GM19397 (cell line): ENCODE measurements around the gene S100A7.

Experiments
- ATAC-seq: cut with Tn5 transposase; IDR thresholded peaks from one replicate; pipeline ENCODE4 v1.9.1; 2021; ENCODE audit warnings: mild to moderate bottlenecking, moderate library complexity; ENCODE audit not compliant: unreplicated experiment

The S100A7 gene

DNA sequence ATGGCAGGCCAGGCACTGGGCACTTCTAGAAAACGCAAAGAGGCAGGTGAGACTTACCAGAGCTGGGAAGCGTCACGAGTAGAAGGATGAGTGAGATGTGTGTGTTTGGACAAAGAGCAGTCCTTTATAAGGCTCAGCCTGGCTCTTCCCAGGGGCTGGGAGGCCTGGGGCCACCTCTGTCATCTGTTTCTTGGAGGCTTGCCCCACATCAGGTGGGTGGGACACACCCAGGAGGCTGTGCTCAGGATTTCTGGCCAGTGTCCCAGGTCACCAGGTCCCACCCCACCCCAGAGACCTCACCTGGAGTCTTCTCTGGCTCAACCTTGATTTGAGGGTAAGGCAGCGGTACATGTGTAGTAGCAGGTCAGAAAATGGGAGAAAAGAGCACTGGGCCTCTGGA is at the start of gene S100A7:
TSS of gene S100A7 (minus strand) at position 101 of the 400 bp plus-strand sequence. CDS start 1,638 bp downstream, outside the sequence.
- ATAC-seq, result no peak

DNA sequence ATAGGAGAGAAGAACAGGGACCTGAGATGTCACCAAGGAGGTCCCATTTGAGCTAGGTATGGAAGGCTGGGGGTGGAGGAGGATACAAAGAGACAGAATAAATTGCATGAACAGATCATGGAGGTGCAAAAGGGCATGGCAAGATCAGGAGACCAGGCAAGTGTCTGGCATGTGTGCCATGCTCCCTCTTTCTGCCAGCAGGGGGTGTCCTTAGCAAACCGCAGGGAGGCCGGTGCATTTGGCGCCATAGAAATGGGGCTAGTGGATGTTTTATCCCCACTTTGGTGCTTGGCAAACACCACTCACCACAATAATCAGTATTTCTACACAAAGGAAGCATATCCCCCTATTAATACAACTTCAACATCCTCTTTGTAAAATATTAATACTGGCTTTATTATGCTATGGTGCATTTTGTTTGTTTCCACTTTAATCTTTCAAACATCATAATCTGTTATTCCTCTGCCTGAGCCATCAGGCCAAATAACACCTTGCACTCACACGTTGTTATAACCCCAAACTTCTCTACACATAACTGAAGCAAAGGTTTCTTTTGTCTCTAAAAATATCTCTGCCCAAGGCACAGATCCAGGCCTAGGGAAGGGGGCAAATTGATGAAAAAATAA is 49.4 kb upstream of the S100A7 start:
- no peak for ATAC-seq

DNA sequence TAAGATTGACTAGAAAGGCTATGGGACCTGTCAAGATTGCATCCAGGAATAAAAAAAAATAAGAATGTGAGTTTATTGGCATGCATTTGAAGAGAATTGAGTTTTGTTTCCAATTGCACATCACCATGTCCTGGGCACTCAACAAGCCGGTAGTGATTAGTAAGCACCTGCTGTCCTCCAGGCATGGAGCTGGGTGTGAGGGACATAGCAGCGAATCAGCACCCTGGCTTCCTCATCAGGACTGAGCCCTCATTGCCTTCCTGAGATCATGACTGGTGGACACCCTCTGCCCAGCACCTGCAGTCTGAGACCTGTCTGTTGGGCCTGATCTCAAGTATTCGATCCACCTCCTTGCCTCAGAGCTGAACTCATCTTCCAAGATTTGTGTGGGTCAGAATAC is 48.6 kb upstream of the S100A7 start:
- no peak for ATAC-seq

DNA sequence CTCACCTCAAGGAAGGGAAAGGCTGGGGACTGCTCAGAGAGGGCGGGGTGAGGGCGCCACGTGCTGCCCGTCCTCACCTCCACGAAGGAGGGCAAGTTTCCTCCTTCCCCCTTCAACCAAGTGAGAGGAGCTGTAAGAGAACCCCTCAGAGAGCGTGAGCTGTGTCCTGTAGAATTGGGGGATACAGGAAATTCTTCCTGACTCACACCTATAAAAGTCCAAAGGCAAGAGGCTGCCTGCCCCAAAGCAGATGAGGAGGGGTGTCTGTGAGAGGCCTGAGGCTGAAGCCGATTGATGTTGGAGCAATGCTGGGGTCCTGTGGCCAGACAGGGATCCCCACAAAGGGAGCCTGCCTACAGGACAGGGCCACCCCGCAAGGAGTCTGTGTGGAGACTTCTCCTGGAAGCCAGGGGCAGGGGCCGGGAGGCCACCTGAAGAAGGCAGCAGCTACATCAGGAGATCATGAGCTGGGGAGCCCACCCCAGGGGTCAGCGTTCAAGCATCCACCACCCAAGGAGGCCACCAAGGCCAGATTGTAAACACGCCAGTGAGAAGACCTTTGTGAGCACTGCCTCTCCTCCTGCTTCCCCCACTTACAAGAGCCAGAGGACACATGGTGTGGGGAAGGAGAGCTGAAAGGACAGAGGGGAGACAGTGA is 47.6 kb upstream of the S100A7 start:
- ATAC-seq, result no peak

DNA sequence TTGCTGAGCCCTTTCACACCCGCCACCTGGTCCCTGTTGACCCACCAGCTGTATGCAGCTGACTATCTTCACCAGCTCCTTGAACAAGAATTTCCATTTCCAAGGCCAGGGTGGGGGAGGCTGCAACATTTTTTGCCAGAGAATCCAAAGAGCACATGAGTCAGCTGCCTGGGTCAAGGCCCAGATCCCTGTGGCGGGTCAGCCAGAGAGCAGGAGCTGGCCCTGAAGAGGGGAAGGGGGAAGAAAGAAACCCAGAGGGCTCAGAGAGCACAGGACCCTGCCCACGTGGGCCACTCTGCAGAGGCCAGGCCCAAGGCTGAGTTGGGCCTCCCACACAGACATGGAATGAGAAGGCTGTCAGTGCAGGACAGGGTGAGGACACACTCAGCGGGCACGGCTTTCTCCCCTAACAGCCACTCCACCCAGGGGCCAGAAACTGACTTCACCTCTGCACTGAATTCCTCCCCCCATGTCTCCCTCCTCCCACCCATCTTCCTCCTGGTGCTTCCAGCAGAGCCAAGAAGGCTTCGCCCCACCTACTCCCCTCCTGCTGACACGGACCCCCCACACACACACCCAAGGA is 46.5 kb upstream of the S100A7 start:
- ATAC-seq, result no peak

DNA sequence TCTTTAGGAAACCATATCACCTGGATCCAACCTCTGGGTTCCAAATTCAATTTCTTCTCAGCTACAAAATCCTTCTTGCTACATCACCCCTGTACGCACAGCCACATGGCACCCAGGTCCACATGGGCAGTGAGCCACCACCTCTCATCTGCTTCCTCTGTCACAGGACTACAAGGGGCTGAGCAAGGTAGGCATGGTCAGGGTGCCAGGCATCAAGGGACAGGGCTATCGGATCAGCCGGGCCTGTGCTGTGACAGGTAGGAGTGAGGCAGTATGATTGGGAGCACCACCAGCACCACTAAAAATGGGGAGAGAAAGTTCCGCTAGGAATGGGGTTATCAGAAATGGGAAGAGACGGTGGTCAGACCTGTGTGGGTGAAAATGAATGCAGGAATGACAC is 45.9 kb upstream of the S100A7 start:
- no peak for ATAC-seq

DNA sequence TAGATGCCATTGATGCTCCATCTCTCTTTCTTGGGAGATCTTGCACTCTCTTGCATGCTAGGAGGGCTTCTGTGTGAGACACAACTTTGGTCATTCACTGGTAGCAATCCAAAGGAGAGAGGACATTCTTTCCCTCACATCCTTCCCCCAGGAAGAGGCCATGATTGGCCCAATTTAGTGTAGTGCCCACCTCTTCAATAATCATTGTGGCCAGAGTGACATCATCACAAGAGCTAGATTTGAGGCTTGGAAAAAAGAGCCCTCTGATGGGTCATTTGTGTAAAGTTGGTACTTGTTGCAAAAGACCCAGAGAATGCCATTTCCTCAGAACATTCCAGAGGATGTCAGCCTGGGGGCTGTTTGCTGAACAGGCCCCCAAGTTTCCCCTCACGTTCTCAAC is 45.1 kb upstream of the S100A7 start:
- ATAC-seq, result no peak

DNA sequence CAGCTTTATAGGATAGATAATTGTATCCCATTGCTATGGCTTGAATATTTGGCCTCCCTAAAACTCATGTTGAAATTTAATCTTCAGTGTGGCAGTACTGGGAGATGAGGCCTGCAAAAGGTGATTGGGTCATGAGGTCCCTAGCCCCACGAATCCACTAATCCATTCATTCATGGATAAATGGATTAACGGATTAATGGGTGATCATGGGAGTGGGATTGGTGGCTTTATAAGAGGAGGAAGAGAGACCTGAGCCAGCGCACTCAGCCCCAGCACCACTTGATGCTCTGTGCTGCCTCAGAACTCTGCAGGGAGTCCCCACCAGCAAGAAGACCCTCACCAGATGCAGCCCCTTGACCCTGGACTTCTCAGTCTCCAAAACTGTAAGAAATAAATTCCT is 43.3 kb upstream of the S100A7 start:
- ATAC-seq, result no peak

DNA sequence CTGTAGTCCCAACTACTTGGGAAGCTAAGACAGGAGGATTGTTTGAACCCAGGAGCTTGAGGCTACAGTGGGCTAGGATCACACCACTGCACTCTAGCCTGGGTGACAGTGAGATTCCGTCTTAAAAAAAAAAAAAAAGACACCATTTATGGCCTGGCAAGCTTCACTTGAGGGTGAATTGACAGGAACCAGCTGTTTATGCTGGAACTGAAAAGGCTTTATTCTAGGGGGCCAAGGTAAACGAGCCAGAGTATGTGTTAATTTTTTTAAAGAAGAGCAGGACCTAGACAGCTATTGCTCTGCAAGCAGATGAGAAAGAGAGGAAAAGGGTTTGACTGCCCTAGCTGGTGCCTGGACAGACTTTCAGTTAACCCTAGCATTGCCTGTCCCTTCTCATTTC is 38.3 kb upstream of the S100A7 start:
- no peak for ATAC-seq

DNA sequence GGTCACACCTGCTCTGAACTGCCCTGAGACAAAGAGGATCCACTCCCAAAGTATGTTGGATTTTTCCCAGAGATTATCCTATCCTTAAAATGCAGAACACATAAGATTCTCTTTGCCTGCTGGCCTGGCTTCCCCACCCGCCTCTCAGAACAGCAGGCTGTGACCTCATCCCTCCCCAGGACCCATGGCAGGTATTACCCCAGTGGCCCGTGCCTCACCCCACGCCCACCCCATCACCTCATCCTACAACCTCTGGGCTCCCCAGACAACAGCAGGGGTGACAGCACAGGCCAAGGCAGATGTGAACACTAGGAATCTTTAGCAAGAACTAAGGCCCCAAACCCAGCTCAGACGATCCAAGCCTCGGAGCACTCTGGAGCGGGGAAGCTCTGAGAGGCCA is 35.1 kb upstream of the S100A7 start:
- ATAC-seq, result no peak

DNA sequence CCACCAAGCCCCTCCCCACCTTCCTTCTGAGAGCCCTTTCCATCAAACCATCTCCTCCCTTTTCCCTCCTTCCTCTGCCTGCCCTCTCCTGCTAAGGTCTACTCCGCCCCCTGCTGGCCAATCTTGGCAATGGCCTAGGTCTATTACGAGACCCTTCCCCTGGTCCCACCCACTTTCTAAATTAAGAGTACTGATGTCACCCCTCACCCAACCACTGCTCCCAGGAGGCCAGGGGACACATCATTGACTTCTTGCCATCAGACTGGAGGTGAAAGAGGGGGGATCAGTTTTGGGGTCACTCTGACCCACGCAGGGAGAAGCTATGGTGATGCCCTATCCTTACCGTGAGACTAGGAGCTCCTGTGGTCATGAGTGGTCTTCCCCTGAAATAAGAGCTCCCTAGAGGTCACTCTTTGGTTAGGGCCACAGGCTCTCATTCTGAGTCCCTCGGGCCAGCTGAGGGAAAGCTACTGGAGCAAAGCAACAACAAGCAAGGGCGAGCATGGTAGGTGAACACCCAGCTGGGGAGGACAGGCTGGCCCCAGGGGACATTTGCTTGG is 34.6 kb upstream of the S100A7 start:
- no peak for ATAC-seq

DNA sequence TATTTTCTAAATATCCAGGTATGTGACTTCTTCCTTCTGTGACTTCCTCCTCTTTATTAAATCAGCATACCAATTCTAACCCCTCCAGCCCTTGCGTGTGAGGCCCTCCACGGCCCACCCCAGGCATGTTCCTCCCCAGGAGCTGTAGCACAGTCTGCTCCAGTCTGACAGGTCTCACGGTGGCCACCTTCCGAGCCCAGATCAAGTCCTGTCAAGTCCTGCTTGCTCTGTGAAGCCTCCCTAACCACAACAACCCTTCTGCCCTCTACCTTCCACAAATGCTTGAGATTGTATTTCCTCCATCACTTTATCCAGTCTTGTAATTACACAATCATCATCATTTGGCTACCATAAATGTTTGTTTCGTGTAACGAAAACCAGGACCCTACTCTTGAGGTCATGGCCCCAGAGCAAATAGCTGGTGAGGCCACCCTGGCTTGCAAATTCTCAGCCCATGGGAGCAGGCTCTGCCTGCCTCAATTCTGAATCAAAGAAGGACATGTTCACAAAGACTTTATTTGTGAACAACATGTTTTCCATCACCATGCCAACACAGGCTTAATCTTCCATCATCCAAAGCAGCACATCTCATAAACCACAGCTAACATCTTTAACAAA is 33.0 kb upstream of the S100A7 start:
- ATAC-seq, result no peak

DNA sequence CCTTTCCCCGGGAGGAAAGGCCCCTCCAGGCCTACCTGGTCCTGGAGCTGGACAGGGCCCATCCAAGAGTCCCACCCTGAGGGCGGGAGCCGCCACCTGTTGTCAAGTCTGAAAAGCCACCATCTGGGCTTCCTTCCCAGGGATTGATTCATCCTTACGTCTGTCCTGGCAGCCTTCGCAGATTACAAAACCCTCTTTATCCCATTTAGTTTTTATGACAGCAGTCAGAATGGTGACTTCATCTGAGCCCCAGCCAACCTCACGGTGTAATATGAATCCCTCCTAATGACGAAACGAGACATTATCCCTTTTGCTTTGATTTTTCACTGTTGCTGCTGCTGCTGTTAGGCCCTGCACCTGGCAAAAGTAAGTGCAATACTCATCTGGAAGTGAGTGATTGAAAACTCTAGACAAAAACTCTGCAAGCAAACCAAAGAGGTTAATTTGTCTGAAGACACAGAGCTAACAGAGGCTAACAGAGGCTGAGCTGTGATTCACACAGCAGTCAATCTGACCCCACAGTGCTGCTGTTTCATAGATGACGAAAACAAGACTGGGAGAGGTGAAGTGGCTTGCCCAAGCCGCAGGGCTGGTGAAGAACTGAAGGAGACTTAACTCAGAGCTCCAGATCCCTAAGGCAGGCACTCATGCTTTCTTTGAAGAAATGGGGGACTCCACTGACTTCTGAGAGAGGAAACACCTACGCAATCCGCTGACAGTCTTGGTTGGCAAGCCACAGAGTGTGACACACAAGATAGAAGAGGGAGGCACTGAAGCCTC is 30.0 kb upstream of the S100A7 start:
- ATAC-seq, result no peak

DNA sequence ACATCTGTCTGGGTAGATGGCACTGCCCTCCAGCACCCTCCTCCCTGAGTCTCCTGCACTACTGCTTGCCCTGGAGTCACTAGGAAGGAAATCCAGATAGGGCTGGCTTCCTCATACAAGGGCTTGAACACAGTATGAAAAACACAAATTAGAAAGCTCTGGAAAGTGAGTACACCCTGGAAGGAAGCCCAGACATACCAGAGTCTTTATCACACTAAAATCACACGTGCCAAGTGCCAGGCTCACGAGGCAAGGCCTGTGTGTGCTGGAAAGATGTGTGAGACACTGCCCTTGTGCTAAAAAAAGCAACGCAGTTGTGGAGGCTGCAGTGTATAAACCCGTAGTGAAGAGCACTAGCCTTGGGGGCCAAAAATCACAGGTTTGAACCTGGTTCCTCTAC is 28.3 kb upstream of the S100A7 start:
- ATAC-seq, result no peak

DNA sequence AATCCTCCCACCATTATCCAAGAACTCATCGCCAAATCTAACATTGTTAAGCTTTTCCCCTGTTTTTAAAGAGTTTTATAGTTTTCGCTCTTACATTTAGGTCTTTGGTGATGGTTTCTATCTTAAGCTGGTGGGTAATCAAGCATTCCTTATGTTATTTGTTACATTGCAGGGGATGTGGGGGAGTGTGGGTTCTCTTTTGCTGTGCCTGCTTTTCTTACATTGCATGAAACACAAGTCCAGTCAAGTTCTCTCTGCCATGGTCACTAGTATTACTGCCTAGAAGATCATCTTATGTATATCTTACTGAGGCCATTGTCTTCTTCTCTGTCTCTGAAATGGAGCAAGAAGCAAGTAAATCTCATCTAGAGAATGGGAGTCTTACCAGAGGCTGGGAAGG is 27.3 kb upstream of the S100A7 start:
- ATAC-seq, result no peak

DNA sequence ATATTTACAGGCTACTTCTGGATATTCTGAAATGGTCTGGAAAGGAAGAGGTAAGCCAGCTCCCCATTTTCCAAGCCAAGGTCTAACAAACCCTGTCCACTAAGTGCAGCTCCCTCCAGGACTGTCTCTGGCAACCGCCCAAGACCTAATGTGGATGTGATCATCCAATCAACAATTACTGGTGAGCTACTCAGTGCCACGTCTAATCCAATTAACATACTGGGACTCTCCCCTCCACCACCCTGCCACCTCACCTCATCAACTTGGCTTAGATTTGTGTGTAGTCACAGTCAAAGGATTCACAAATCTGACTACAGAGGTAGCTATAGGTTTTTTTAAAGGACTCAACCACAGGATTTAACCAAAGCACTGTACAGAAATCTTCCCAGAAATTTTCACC is 25.4 kb upstream of the S100A7 start:
- no peak for ATAC-seq

DNA sequence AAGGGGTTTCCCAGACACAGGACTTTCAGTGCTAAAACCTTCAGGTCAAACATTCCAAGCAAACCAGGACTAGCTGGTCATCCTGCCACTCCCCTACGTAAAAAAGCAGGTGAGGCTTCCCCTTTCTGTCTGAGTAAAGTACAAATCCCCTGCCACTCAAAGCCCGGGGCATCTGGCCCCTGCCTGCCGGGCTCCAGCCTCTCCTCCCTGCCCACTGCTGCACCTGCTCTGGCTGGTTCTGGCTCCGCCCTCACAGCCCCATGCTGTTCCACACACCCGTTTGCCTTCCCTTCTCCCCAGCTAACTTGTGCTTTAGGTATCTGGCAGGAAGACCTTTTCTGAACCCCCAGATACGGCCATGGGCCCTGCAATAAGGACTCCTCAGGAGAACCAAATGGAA is 23.3 kb upstream of the S100A7 start:
- no peak for ATAC-seq

DNA sequence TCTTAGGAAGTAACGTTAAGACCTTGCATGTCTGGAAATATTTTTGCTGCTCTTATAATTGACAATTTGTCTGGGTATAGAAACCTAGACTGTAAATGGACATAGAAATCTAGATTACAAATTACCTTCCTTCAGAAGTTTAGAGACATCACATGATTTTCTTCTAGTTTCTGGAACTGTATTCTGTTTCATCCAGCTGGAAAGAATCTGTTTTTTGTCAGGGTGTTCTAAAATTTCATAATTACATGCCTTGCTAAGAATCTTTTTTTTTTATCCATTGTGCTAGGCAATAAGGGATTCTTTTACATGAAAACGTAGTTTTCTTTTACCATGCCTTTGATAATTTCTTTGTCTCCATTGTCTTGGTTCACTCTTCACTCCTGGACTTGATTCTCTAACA is 20.7 kb upstream of the S100A7 start:
- ATAC-seq, result no peak

DNA sequence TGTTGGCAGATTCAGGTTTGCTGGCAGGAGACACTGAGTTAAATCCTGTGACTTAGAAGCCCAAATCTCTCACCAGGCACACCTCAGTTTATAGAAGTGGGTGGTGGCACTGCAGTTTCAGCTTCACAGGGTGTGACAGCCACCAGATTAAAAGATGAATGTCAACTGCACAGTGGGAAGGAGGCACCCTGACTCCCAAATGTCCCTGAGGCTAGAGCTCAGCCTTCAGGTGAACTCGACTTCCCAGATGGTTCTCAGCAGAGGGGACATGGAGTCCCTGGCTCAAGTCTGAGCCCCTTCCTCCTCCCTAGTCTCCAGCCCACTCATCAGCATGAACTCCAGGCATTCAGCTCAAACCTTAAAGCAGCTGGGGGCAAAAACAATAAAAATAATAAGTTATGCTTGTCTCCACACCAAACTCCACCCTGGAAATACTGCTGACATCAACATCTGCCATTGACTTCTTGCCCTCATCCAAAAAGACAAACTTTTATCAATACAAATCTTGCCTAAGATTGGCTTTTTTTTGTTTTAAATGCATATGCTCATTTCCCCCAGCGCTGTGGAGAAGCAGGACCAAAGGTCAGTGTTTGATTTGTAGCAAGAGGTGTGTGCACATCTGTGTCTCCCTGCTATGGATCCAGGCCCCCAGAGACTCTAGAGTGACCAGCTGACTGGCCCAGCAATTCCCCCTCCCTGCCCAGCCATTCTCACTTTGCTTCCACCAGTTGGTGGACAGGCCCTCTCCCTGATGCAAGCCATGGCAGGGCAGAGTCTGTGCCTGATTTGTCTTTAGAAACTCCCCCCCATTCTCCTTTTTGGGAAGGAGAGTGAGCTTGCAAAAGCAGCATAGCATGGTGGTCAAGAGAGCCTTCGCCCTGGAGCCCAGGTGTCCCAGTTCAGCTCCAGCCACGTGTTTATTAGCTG is 18.5 kb upstream of the S100A7 start:
- ATAC-seq, result no peak
